Measurements from ENCODE around the gene MMD2.

Gene MMD2

DNA sequence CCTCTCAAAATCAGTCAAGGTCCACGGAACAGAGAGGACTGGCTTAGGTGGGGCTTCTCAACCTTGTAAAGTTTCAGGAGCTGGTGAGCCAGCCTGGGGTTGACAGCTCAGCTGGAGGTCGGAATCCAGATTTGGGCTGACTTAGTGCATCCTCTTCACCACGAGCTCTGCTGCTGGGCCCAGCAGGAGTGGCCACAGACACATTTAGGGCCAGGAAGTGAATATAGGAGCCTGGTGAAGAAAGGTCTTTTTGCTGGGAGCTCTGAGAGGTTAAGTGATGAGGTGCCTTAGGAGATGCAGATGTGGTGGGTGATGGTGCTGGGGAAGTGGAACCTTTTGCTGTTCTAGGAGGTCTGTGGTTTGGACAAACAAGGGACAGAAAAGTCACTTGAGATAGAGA, 39.3 kb upstream of the MMD2 start:
- Histone ChIP-seq H3K9ac (ENCODE audit: low read depth, low read length, poor library complexity, severe bottlenecking) (no peak overlapping the region), H3K9me3 (ENCODE audit: insufficient read depth, low read depth, low read length) (no peaks in the 10 kb centered on the region), H3K4me2 (ENCODE audit: low read depth, low read length, poor library complexity, severe bottlenecking) (no peak overlapping the region), H3K36me3 (ENCODE audit: insufficient read depth, low read length) (peaks cover 55% of the 10 kb centered on the region; the same call in 1 of the 2 replicates), H3K79me2 (ENCODE audit: insufficient read depth, low read length) (no peaks in the 10 kb centered on the region), H3F3A (ENCODE audit: low read depth) (no peaks in the 10 kb centered on the region), H3K4me1 (ENCODE audit: insufficient read depth, low read length, poor library complexity, severe bottlenecking) (no peaks in the 10 kb centered on the region), H4K20me1 (ENCODE audit: insufficient read depth, low read length, poor library complexity, severe bottlenecking) (no peaks in the 10 kb centered on the region), H3K27me3 (ENCODE audit: insufficient read depth, low read length, poor library complexity, severe bottlenecking) (no peaks in the 10 kb centered on the region), H2AFZ (ENCODE audit: low read length) (no peak overlapping the region), H3K9me2 (replicated peaks; ENCODE audit: low read depth, low read length) (no peaks in the 10 kb centered on the region), H3K4me3 (ENCODE audit: low read length, poor library complexity, severe bottlenecking) (no peak overlapping the region)
- TF ChIP-seq CTCF (conservative IDR thresholded peaks at IDR 0.05; ENCODE audit: low read length) (no peak), EZH2phosphoT487 (IDR thresholded peaks at IDR 0.05; ENCODE audit: borderline replicate concordance) (no peak)

- no peak overlapping the region for H3K4me3 ChIP-seq (ENCODE audit: low read length, poor library complexity, severe bottlenecking)
- no peaks in the 10 kb centered on the region for H3K9me2 ChIP-seq (replicated peaks; ENCODE audit: low read depth, low read length)
- H3F3A ChIP-seq (ENCODE audit: low read depth), result no peaks in the 10 kb centered on the region
- TF ChIP-seq EZH2phosphoT487 (IDR thresholded peaks at IDR 0.05; ENCODE audit: borderline replicate concordance) (no peak), CTCF (conservative IDR thresholded peaks at IDR 0.05; ENCODE audit: low read length) (no peak)
- no peaks in the 10 kb centered on the region for H3K79me2 ChIP-seq (ENCODE audit: insufficient read depth, low read length)
- no peaks in the 10 kb centered on the region for H4K20me1 ChIP-seq (ENCODE audit: insufficient read depth, low read length, poor library complexity, severe bottlenecking)
- no peak overlapping the region for H3K9ac ChIP-seq (ENCODE audit: low read depth, low read length, poor library complexity, severe bottlenecking)
- H3K36me3 ChIP-seq (ENCODE audit: insufficient read depth, low read length), result peaks cover 68% of the 10 kb centered on the region; the same call in 1 of the 2 replicates
- no peaks in the 10 kb centered on the region for H3K9me3 ChIP-seq (ENCODE audit: insufficient read depth, low read depth, low read length)
- no peak overlapping the region for H2AFZ ChIP-seq (ENCODE audit: low read length)
- H3K27me3 ChIP-seq (ENCODE audit: insufficient read depth, low read length, poor library complexity, severe bottlenecking), result no peaks in the 10 kb centered on the region
- no peak overlapping the region for H3K4me2 ChIP-seq (ENCODE audit: low read depth, low read length, poor library complexity, severe bottlenecking)
- H3K4me1 ChIP-seq (ENCODE audit: insufficient read depth, low read length, poor library complexity, severe bottlenecking), result no peaks in the 10 kb centered on the region
Observed at GRCh38 chr7:4996696-4997222, 37.8 kb upstream of the MMD2 start.

- no peaks in the 10 kb centered on the region for H3K9me3 ChIP-seq (ENCODE audit: insufficient read depth, low read depth, low read length)
- no peak overlapping the region for H2AFZ ChIP-seq (ENCODE audit: low read length)
- no peak overlapping the region for H3K9ac ChIP-seq (ENCODE audit: low read depth, low read length, poor library complexity, severe bottlenecking)
- no peak overlapping the region for H3K4me3 ChIP-seq (ENCODE audit: low read length, poor library complexity, severe bottlenecking)
- no peaks in the 10 kb centered on the region for H3K9me2 ChIP-seq (replicated peaks; ENCODE audit: low read depth, low read length)
- no peaks in the 10 kb centered on the region for H3K79me2 ChIP-seq (ENCODE audit: insufficient read depth, low read length)
- H3F3A ChIP-seq (ENCODE audit: low read depth), result no peaks in the 10 kb centered on the region
- H4K20me1 ChIP-seq (ENCODE audit: insufficient read depth, low read length, poor library complexity, severe bottlenecking), result no peaks in the 10 kb centered on the region
- no peak for TF ChIP-seq CTCF (conservative IDR thresholded peaks at IDR 0.05; ENCODE audit: low read length)
- TF ChIP-seq EZH2phosphoT487 (IDR thresholded peaks at IDR 0.05; ENCODE audit: borderline replicate concordance), result no peak
- no peak overlapping the region for H3K4me2 ChIP-seq (ENCODE audit: low read depth, low read length, poor library complexity, severe bottlenecking)
- no peaks in the 10 kb centered on the region for H3K4me1 ChIP-seq (ENCODE audit: insufficient read depth, low read length, poor library complexity, severe bottlenecking)
- H3K36me3 ChIP-seq (ENCODE audit: insufficient read depth, low read length), result peaks cover 79% of the 10 kb centered on the region; the same call in 1 of the 2 replicates
- H3K27me3 ChIP-seq (ENCODE audit: insufficient read depth, low read length, poor library complexity, severe bottlenecking), result no peaks in the 10 kb centered on the region
Observed at GRCh38 chr7:4995429-4995969, 36.5 kb upstream of the MMD2 start.

All from Loucy (cell line).